Esophagus (tissue), 2 donors: ENCODE results near the gene ST7. TPM values are rescaled to one million over a fixed set of nuclear protein-coding genes. Genes with fewer than 3 reads are reported as not detected.

Source experiments
- H3K27ac ChIP-seq, 2 donors: one replicate each; pipeline ENCODE4 v1.5.1; 2013; ENCODE audit warnings: low read depth in 2 of 2, mild to moderate bottlenecking in 2 of 2, inconsistent platforms in 1 of 2, low read length in 1 of 2, moderate library complexity in 1 of 2
- H3K27me3 ChIP-seq, 2 donors: one replicate each; pipeline ENCODE4 v1.6.1; 2013; ENCODE audit warnings: low read length in 2 of 2, control low read depth in 1 of 2, mild to moderate bottlenecking in 1 of 2; ENCODE audit not compliant: insufficient read depth in 2 of 2, control insufficient read depth in 1 of 2
- H3K36me3 ChIP-seq, 2 donors: one replicate each; pipeline ENCODE4 v1.6.1; 2013; ENCODE audit warnings: low read length in 1 of 2; ENCODE audit not compliant: control insufficient read depth in 2 of 2, insufficient read depth in 2 of 2
- H3K4me1 ChIP-seq, 2 donors: one replicate each; pipeline ENCODE4 v1.6.1; 2013; ENCODE audit warnings: low read length in 1 of 2; ENCODE audit not compliant: control insufficient read depth in 2 of 2, insufficient read depth in 2 of 2
- H3K4me3 ChIP-seq, 2 donors: one replicate each; pipeline ENCODE4 v1.5.1; 2013; ENCODE audit warnings: low read length in 2 of 2, mild to moderate bottlenecking in 2 of 2, low read depth in 1 of 2, moderate library complexity in 1 of 2
- H3K9me3 ChIP-seq, 2 donors: one replicate each; pipeline ENCODE4 v1.6.1; 2013; ENCODE audit warnings: mild to moderate bottlenecking in 2 of 2, low read depth in 1 of 2, low read length in 1 of 2, moderate library complexity in 1 of 2; ENCODE audit not compliant: control insufficient read depth in 2 of 2, insufficient read depth in 1 of 2
- WGBS, 2 donors: extraction: QIAGEN DNeasy Blood & Tissue Kit; methylation state at CpG; one replicate each; pipeline ENCODE4 v1.1.7; 2013; 5-methylcytosine and 5-hydroxymethylcytosine counted together
- polyA plus RNA-seq, 2 donors: library from polyadenylated mRNA; stranded (reverse); fragments of 200-250 nt; gene quantifications; one replicate each; pipeline ENCODE4 v1.2.3, GENCODE V29; 2013
- donor health status: healthy with polysubstance abuse.
- donor health status: Bipolar disorder and iron deficiency.

The ST7 gene
- polyA plus RNA-seq, 2 donors, result 4.3 to 7.4 TPM

DNA sequence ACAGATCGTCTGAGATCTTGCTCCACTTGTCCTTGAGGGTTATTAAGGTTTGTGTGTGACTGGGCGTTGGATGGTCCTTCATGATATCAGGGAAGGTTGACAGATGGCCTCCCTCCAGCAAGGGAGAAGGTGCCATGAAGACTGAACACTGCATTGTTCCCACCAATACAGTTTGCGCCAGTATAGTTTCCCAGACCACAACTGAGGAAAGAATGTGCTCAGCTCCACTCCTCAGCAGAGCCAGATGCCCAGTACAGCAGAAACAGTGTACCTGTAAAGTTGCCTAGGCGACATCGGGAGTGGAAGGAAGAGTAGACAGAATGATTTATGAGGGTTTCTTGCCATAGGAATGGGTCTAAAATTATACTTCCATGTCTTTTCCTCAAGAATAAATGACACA lies 137.5 kb downstream of the ST7 start:
- H3K9me3 ChIP-seq, result no peaks in the 10 kb centered on the region
- H3K4me1 ChIP-seq, result peaks cover 0 to 2% of the 10 kb centered on the region in 2 donors
- H3K4me3 ChIP-seq, result no peak overlapping the region
- 70 to 84% methylated on average over 5 of the region's 5 CpGs for WGBS, 2 donors
- no peaks in the 10 kb centered on the region for H3K27me3 ChIP-seq
- H3K27ac ChIP-seq, result no peak overlapping the region
- no peaks in the 10 kb centered on the region for H3K36me3 ChIP-seq

DNA sequence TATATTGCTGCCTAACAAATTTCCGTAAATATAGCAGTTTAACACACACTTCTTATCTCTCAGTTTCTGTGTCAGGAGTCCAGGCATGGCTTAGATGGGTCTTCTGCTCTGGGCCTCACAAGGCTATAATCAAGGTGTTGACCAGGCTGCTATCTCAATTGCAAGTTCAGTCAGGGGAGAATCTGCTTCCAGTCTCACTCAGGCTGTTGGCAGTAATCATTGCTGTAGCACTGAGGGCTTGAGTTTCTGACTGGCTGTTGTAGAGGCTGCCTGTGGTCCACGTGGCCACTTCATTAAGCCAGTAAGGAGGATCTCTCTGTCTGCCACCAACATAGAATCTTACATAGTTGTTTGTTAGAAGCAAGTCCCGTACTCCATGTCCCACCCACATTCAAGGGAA lies 138.4 kb downstream of the ST7 start:
- no peaks in the 10 kb centered on the region for H3K36me3 ChIP-seq
- 82 to 90% methylated on average over 3 of the region's 3 CpGs for WGBS, 2 donors

DNA sequence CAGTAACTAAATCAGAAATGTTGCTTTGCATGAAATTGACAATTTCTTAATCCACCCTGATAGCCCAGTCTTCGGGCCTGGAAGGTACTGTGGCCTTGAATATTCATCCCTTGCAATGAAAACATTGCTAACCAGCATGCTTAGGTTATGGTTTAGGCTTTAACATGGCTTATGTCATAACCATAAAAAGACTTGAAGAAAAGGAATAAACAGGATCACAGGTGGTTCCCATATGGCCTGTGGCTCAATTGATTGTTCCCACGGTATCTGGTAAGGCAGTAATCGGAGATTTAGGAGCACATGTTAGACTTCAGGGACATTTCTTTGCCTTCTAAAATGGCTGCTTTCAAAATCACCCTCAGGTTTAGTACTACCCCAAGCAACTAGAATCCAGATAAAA lies 139.5 kb downstream of the ST7 start:
- Histone ChIP-seq H3K27me3 (no peaks in the 10 kb centered on the region), H3K9me3 (no peaks in the 10 kb centered on the region), H3K4me1 (peaks cover 0 to 2% of the 10 kb centered on the region in 2 donors), H3K4me3 (no peak overlapping the region), H3K27ac (no peak overlapping the region), H3K36me3 (no peaks in the 10 kb centered on the region)
- 70 to 81% methylated on average over 3 of the region's 3 CpGs for WGBS, 2 donors

More for the DNA sequence above, 138.4 kb downstream of the ST7 start:
- peaks cover 0 to 2% of the 10 kb centered on the region in 2 donors for H3K4me1 ChIP-seq
- H3K9me3 ChIP-seq, result no peaks in the 10 kb centered on the region
- H3K4me3 ChIP-seq, result no peak overlapping the region
- no peaks in the 10 kb centered on the region for H3K27me3 ChIP-seq
- H3K27ac ChIP-seq, result no peak overlapping the region

DNA sequence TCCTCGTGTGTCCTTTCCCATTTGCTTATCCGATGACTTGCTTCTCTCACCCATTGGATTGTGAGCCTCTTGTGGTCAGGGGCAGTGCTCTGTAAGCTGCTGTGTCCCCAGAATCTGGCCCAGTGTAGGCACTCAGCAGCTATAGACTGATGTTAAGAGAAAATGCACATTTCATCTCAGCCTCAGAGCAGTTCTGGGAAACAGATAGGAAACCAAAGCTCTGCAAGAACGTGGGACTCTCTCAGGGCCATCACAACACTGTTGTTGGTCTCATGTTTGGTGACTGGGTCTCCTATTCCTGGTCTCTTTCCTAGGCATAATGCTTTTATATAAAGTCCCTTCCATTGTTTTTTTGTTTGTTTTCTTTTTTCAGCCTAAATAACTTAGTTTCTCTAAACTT lies 141.2 kb downstream of the ST7 start:
- H3K4me3 ChIP-seq, result no peak overlapping the region
- peaks cover 0 to 2% of the 10 kb centered on the region in 2 donors for H3K4me1 ChIP-seq
- H3K27me3 ChIP-seq, result no peaks in the 10 kb centered on the region
- H3K9me3 ChIP-seq, result no peaks in the 10 kb centered on the region
- 90 to 91% methylated on average over 3 of the region's 3 CpGs for WGBS, 2 donors
- H3K27ac ChIP-seq, result no peak overlapping the region
- H3K36me3 ChIP-seq, result no peaks in the 10 kb centered on the region

DNA sequence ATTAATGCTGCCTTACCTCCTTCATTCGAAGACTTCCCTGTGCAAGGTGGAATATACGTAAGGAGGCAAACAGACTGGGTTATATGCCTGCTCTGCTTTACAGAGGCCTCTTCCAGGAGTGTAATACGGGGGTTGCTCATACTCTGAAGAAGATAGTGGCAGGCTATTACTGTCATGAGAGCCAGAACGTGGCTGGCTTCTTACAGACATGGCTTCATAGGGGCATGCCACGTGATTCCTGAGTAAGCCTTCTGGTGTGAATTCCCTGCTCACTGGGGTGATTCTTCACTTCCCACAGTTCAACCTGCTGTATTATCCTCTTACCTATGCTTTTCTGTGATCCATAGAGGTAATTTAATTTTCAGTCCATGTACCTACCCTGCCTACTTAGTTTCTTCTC lies 141.8 kb downstream of the ST7 start:
- WGBS, 2 donors, result 94 to 95% methylated on average over 5 of the region's 5 CpGs
- H3K4me3 ChIP-seq, result no peak overlapping the region
- H3K27ac ChIP-seq, result no peak overlapping the region

DNA sequence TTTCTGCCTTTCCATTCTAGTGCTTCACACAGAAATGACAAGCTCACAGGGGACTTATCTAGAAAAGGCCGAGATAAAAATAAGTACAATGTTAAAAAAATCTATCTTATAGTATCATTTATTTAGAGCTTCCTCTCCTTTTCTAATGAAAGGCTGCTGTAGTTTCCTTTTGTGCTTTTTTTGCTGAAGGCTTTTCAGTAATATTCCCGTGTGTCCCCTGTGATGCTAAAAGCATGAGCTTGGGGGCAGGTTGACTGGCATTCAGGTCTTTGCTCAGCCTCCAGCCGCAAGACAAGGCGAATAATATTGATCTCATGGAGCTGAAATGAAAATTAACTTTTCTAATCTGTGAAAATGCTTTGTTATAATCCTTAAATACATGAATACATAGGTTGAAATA lies 143.0 kb downstream of the ST7 start:
- 76 to 84% methylated on average over 4 of the region's 4 CpGs for WGBS, 2 donors
- Histone ChIP-seq H3K27ac (no peak overlapping the region), H3K36me3 (no peaks in the 10 kb centered on the region), H3K27me3 (no peaks in the 10 kb centered on the region), H3K9me3 (no peaks in the 10 kb centered on the region), H3K4me1 (no peaks in the 10 kb centered on the region), H3K4me3 (no peak overlapping the region)

More for the DNA sequence above, 141.8 kb downstream of the ST7 start:
- Histone ChIP-seq H3K36me3 (no peaks in the 10 kb centered on the region), H3K27me3 (no peaks in the 10 kb centered on the region), H3K4me1 (peaks cover 0 to 2% of the 10 kb centered on the region in 2 donors), H3K9me3 (no peaks in the 10 kb centered on the region)

DNA sequence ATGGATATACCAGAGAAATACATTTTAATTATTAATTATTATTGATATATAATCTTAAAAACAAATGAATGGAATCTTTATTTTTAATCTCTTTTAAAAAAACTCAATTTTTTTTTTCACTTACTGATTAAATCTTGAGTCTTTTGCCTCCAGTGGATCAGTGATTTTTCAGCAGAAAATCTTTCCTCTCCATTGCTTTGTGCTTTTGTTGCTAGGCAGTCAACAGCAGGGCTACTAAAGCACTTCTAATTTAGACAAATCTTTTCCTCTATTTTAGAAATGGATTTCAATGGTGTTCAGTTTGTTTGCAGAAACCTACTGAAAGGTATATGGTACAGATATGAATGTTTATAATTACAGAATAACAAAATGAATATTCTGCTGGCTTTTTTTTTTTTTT lies 143.6 kb downstream of the ST7 start:
- H3K27ac ChIP-seq, result no peak overlapping the region
- no peaks in the 10 kb centered on the region for H3K4me1 ChIP-seq
- H3K9me3 ChIP-seq, result no peaks in the 10 kb centered on the region
- no peaks in the 10 kb centered on the region for H3K27me3 ChIP-seq
- no peak overlapping the region for H3K4me3 ChIP-seq
- no peaks in the 10 kb centered on the region for H3K36me3 ChIP-seq

DNA sequence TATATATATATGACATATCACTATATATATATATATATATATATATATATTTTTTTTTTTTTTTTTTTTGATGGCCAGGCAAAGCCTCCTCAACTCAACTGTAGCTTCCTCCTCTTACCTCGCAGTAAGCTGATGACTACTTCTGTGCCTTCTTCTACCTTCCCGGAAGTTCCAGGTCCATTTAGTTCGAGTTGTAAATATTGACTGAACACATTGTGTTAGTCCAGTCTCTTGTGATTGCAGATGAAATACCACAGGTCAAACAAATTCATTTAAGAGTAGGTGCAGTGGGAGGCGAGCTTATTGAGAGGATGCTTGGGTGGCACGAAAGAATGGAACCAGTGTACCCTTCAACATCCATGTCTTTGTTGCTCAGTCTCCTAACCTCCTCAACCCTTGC lies 144.6 kb downstream of the ST7 start:
- H3K4me1 ChIP-seq, result no peaks in the 10 kb centered on the region
- no peaks in the 10 kb centered on the region for H3K27me3 ChIP-seq
- 85 to 95% methylated on average over 5 of the region's 5 CpGs for WGBS, 2 donors
- no peaks in the 10 kb centered on the region for H3K9me3 ChIP-seq
- H3K4me3 ChIP-seq, result no peak overlapping the region
- H3K27ac ChIP-seq, result no peak overlapping the region
- no peaks in the 10 kb centered on the region for H3K36me3 ChIP-seq

DNA sequence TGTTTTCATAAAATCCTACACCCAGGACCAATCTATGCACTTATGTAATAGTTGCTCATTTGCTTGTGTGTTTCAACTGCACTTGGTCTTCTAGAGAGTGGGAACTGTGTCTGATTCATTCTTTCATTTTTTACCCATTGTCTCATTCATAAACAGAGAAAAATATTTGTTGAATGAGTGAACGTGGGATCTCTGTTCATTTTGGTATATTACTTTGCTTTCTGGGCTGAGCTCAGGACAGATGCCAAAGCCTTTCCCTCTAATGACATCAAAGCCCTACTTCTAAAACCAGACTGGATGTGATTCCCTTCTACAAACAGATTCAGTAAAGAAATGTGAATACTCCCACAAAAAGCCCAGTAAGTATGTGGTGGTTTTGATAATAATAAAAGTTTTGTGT lies 145.2 kb downstream of the ST7 start:
- WGBS, 2 donors, result 26 to 50% methylated on average over 1 of the region's 1 CpG
- Histone ChIP-seq H3K9me3 (no peaks in the 10 kb centered on the region), H3K27me3 (no peaks in the 10 kb centered on the region), H3K36me3 (no peaks in the 10 kb centered on the region), H3K4me1 (no peaks in the 10 kb centered on the region), H3K4me3 (no peak overlapping the region), H3K27ac (no peak overlapping the region)

DNA sequence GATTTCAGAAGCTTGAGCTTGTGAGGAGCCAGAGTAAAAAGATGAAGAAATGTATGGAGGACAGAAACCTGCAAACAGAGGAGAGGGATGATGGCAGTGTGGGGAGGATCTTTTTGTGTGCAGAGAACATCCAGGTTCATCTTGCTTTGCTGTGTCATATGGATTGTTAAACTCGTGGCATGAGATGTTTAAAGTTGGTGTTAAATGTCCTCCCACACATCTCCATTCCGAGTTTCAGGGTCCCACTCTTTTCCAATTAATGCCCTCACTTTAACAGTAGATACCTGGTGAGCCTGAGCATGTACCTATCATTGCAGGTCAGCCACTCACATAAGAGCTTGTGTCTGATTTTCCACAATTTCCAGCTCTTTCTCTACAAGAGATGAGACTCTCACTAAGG lies 147.7 kb downstream of the ST7 start:
- no peak overlapping the region for H3K27ac ChIP-seq
- no peak overlapping the region for H3K4me3 ChIP-seq
- H3K4me1 ChIP-seq, result no peaks in the 10 kb centered on the region
- no peaks in the 10 kb centered on the region for H3K9me3 ChIP-seq
- WGBS, 2 donors, result 87 to 88% methylated on average over 2 of the region's 2 CpGs
- no peaks in the 10 kb centered on the region for H3K36me3 ChIP-seq
- H3K27me3 ChIP-seq, result no peaks in the 10 kb centered on the region
